CD4-positive, alpha-beta T cell (primary cell): ENCODE data around the gene SBNO2. TPM values are rescaled to one million over a fixed set of nuclear protein-coding genes. Genes with fewer than 3 reads are reported as not detected.

Experiments
- ATAC-seq: fragments of 200-7000 bp; cut with Tn5 transposase; one replicate; pipeline ENCODE4 v1.10.0; 2022; ENCODE audit warnings: mild to moderate bottlenecking; ENCODE audit not compliant: poor library complexity
- CTCF ChIA-PET: fragments of 350-600 bp; sonication (Branson Sonifier 250); formaldehyde crosslinking; loops from one replicate; lab custom pipeline; 2021; ENCODE audit warnings: antibody characterized with exemption, inconsistent platforms; lab: Charles Lee
- POLR2A ChIA-PET: fragments of 350-600 bp; sonication (Branson Sonifier 250); formaldehyde crosslinking; loops from one replicate; lab custom pipeline; 2021; ENCODE audit warnings: antibody characterized with exemption, inconsistent platforms; lab: Charles Lee
- DNase-seq, 14 experiments: peaks; one replicate each; pipeline ENCODE4 v3.0.0-alpha.2; 2013 to 2020; ENCODE audit warnings: mixed read lengths in 2 of 14
- H3K27ac ChIP-seq, 2 donors: one replicate each; pipeline versions ENCODE4 v1.5.1 to v1.7.0; 2013; ENCODE audit warnings: low read length in 2 of 2, low read depth in 1 of 2, mild to moderate bottlenecking in 1 of 2
- H3K27me3 ChIP-seq, 2 experiments: 1 replicate in 1 of 2; 2 replicates in 1 of 2; pipeline versions ENCODE4 v1.6.1 to v1.7.0; 2013; ENCODE audit warnings: low read length in 2 of 2, control low read depth in 1 of 2, mild to moderate bottlenecking in 1 of 2, moderate library complexity in 1 of 2; ENCODE audit not compliant: insufficient read depth in 2 of 2, control insufficient read depth in 1 of 2
- H3K36me3 ChIP-seq: one replicate; pipeline ENCODE4 v1.6.1; 2013; ENCODE audit warnings: low read length, control low read depth; ENCODE audit not compliant: insufficient read depth
- H3K4me1 ChIP-seq: one replicate; pipeline ENCODE4 v1.6.1; 2013; ENCODE audit warnings: low read length, control low read depth; ENCODE audit not compliant: insufficient read depth
- H3K4me3 ChIP-seq: one replicate; pipeline ENCODE4 v1.5.1; 2013; ENCODE audit warnings: mild to moderate bottlenecking, low read length, moderate library complexity
- H3K9me3 ChIP-seq, 2 experiments: 1 replicate in 1 of 2; 2 replicates in 1 of 2; pipeline versions ENCODE4 v1.6.1 to v1.7.0; 2013; ENCODE audit warnings: low read length in 2 of 2, mild to moderate bottlenecking in 2 of 2, control low read depth in 1 of 2, moderate library complexity in 1 of 2; ENCODE audit not compliant: control insufficient read depth in 1 of 2, insufficient read depth in 1 of 2
- H3K27ac Mint-ChIP-seq: one replicate; pipeline ENCODE4 v1.8.0; 2020; ENCODE audit warnings: mixed read lengths
- H3K27me3 Mint-ChIP-seq: one replicate; pipeline ENCODE4 v1.8.0; 2021; ENCODE audit warnings: mixed read lengths
- H3K36me3 Mint-ChIP-seq: one replicate; pipeline ENCODE4 v1.8.0; 2021; ENCODE audit warnings: low read depth, mixed read lengths
- H3K4me1 Mint-ChIP-seq: one replicate; pipeline ENCODE4 v1.8.0; 2021; ENCODE audit warnings: low read depth, mixed read lengths
- H3K4me3 Mint-ChIP-seq: one replicate; pipeline ENCODE4 v1.8.0; 2020; ENCODE audit warnings: mild to moderate bottlenecking, mixed read lengths
- H3K9me3 Mint-ChIP-seq: one replicate; pipeline ENCODE4 v1.8.0; 2020; ENCODE audit warnings: mixed read lengths
- CTCF ChIP-seq: fragments of 200-600 bp; IDR thresholded peaks from one replicate; pipeline ENCODE4 v1.8.0; 2022; ENCODE audit warnings: antibody characterized with exemption, mild to moderate bottlenecking
- intact Hi-C, 2 experiments: fragments of 100-400 bp; cut with DNase I in 1 of 2; cut with micrococcal nuclease in 1 of 2; formaldehyde crosslinking; loops; one replicate each; pipeline versions ENCODE4 v1.15.1 to v1.9.0; 2023 to 2025; cut with DNase I, micrococcal nuclease
- total RNA-seq, 174 experiments: library from RNA in 2 of 174; stranded (reverse) in 2 of 174; gene quantifications; one replicate each; pipeline ENCODE4 v1.2.3 and lab custom pipeline; 2021 to 2026

The SBNO2 gene
- total RNA-seq, 2 experiments from 2014 or later, result 126 to 137 TPM

DNA sequence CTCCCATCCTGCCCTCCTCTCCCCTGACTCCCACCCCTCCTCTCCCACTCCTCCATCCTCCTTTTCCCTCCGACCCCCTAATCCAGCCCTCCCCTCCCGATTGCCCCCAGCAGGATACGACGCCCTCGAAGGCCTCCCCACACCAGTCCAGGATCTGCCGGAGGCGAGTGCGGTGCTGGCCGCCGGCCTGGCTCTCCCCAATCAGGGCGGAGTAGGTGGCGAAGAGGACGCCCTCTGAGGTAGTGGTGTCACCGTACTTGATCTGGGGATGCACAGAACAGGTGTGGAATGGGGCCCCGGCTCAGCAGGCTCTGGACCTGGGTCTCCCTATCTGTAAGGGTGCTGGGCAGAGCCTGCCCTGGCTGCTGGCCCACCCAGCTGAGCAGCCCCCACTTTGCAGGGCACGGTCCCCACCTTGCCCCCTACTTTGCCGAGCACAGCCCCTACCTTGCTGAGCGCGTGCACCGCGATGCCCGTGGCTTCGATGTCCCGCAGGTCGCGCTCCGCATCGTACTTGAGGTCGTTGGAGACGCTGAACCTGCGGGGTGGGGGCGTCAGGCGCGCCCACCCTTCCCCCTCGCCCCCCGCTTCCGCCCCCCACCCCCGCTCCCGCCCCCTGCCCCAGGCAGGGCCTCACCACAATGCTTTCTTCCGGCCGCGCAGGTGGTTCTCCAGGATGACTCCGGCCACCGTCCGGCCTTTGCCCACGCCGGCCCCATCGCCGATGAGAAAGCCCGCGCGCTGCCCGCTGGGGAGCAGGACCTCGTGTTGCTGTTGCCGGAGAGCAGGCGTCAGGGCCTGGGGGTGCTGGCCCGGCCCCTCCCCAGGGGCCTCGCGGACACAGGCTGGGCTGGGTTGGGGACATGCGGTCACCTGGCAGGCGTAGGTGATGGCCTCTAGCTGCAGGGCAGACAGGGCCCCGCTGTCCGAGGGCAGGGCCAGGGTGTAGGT is 51.8 kb downstream of the SBNO2 start:
- H3K9me3 Mint-ChIP-seq, result no peaks in the 10 kb centered on the region
- Histone ChIP-seq H3K27me3 (no peaks in the 10 kb centered on the region), H3K4me1 (peaks cover 28% of the 10 kb centered on the region), H3K27ac (no peak overlapping the region), H3K36me3 (peaks cover 95% of the 10 kb centered on the region), H3K4me3 (no peak overlapping the region), H3K9me3 (no peaks in the 10 kb centered on the region)
- intact Hi-C loops, result no loop called here
- no peak for ATAC-seq
- peaks cover 67% of the 10 kb centered on the region for H3K36me3 Mint-ChIP-seq
- DNase-seq, result no peak
- ChIA-PET POLR2A (interaction anchor here (1.0 to 1.4 kb wide), 2 partner anchors 12 to 147 kb away, joined by 3 to 4 read pairs; partner anchors contain the start of gene CIRBP), CTCF (interaction anchor here (1.7 kb wide), 1 partner anchor 9 kb away, joined by 5 read pairs; no protein-coding TSS in a partner anchor)
- TF ChIP-seq CTCF, result no peak
- H3K27ac Mint-ChIP-seq, result peak overlapping the region; percentile 51
- H3K4me1 Mint-ChIP-seq, result no peaks in the 10 kb centered on the region
- no peaks in the 10 kb centered on the region for H3K27me3 Mint-ChIP-seq
- H3K4me3 Mint-ChIP-seq, result no peak overlapping the region

DNA sequence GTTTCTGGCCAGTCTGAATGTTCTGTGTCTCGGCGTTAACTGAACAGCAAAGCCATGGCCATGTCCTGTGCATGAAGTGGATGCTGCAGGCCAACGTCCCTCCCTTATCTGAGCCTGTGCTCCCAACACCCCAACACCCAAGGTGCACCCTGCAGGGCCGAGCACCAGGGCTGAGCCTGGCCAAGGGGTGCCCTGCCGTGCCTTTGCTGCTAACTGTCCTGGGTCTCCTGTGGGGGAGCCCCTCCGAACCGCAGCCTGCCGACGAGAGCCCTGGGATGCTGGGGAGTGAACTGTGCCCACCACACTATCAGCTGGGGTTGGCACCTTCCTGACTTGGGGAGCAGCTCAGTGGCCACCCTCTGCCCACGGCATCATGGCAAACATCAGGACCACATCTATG is 52.7 kb downstream of the SBNO2 start:
- H3K4me1 ChIP-seq, result peaks cover 19% of the 10 kb centered on the region
- peaks cover 95% of the 10 kb centered on the region for H3K36me3 ChIP-seq
- no peak for ATAC-seq
- intact Hi-C loops, result no loop called here
- TF ChIP-seq CTCF, result no peak
- no peaks in the 10 kb centered on the region for H3K27me3 Mint-ChIP-seq
- no peak overlapping the region for H3K27ac ChIP-seq
- no peak for DNase-seq
- H3K27me3 ChIP-seq, result no peaks in the 10 kb centered on the region
- no peak overlapping the region for H3K4me3 ChIP-seq
- peak overlapping the region; percentile 30 for H3K27ac Mint-ChIP-seq
- H3K36me3 Mint-ChIP-seq, result peaks cover 61% of the 10 kb centered on the region
- CTCF ChIA-PET, result no interaction called here
- H3K9me3 Mint-ChIP-seq, result no peaks in the 10 kb centered on the region
- H3K9me3 ChIP-seq, result no peaks in the 10 kb centered on the region
- H3K4me3 Mint-ChIP-seq, result no peak overlapping the region
- no peaks in the 10 kb centered on the region for H3K4me1 Mint-ChIP-seq
- POLR2A ChIA-PET, result interaction anchor here (2.0 kb wide), 1 partner anchor 9 kb away, joined by 5 read pairs; no protein-coding TSS in a partner anchor

DNA sequence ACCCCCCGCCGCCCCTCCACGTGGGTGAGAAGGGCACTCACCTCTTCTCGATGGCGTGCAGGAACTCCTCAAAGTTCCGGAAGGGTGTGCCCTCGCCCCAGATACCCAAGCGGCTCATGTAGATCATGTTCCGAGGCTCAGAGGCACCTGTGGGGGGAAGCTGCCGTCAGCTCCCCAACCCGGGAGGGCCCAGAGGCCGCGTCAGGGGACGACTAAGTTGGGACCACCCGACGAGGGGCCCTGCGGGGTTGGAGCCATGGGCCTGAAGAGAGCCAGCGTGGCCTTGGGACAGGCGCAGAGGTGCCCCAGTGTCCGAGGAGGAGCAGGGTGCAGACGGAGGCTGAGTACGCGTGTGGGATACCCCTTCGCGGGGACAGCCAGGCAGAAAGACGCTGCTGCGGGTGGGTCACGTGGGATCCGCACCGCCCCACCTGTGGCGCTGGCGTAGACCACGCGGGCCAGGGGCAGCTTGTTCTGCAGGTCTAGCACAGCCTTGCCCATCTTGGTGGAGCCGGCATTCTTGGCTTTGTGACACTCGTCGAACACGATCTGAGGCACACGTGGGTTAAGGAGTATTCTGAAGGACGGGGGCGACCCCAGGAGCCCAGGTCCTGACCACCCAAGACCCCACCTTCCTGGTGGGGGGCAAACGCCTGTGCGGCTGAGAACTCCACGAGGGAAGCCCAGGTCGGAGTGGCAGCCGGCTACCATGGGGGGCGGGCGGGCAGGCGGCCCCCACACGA is 54.4 kb downstream of the SBNO2 start:
- no peaks in the 10 kb centered on the region for H3K27me3 Mint-ChIP-seq
- no peaks in the 10 kb centered on the region for H3K27me3 ChIP-seq
- peaks cover 50% of the 10 kb centered on the region for H3K36me3 Mint-ChIP-seq
- POLR2A ChIA-PET, result interaction anchor here (2.0 kb wide), 1 partner anchor 11 kb away, joined by 5 read pairs; no protein-coding TSS in a partner anchor
- H3K4me1 ChIP-seq, result peaks cover 12% of the 10 kb centered on the region
- H3K27ac ChIP-seq, result no peak overlapping the region
- TF ChIP-seq CTCF, result no peak
- intact Hi-C loops, result no loop called here
- peaks cover 90% of the 10 kb centered on the region for H3K36me3 ChIP-seq
- H3K4me3 ChIP-seq, result no peak overlapping the region
- CTCF ChIA-PET, result no interaction called here
- H3K27ac Mint-ChIP-seq, result no peak overlapping the region
- no peaks in the 10 kb centered on the region for H3K9me3 ChIP-seq
- H3K4me1 Mint-ChIP-seq, result no peaks in the 10 kb centered on the region
- DNase-seq, result no peak
- H3K4me3 Mint-ChIP-seq, result no peak overlapping the region
- no peak for ATAC-seq
- H3K9me3 Mint-ChIP-seq, result no peaks in the 10 kb centered on the region
